GM12872 (cell line): ENCODE data around the gene POLR2H.

ENCODE experiments used
- CTCF ChIP-seq: IDR thresholded peaks from 3 replicates; pipeline ENCODE4 v1.5.1; 2011; ENCODE audit warnings: low read depth, mild to moderate bottlenecking, low read length, moderate library complexity; ENCODE audit not compliant: insufficient read depth

POLR2H gene

GRCh38 chr3:184389384-184389783 is 27.9 kb downstream of the POLR2H start:
- no peak for TF ChIP-seq CTCF

GRCh38 chr3:184389935-184390528 is 28.5 kb downstream of the POLR2H start:
- TF ChIP-seq CTCF = no peak

GRCh38 chr3:184391266-184391665 is 29.8 kb downstream of the POLR2H start:
- TF ChIP-seq CTCF = no peak

GRCh38 chr3:184395320-184395660 is 33.8 kb downstream of the POLR2H start:
- no peak for TF ChIP-seq CTCF

- TF ChIP-seq CTCF = no peak
Measured at GRCh38 chr3:184399410-184399809, 37.9 kb downstream of the POLR2H start.

- no peak for TF ChIP-seq CTCF
Measured at GRCh38 chr3:184405075-184406030, 43.8 kb downstream of the POLR2H start.

- no peak for TF ChIP-seq CTCF
Measured at GRCh38 chr3:184409331-184409926, 47.9 kb downstream of the POLR2H start.
